ENCODE data around the gene ZMYND10.

DNA sequence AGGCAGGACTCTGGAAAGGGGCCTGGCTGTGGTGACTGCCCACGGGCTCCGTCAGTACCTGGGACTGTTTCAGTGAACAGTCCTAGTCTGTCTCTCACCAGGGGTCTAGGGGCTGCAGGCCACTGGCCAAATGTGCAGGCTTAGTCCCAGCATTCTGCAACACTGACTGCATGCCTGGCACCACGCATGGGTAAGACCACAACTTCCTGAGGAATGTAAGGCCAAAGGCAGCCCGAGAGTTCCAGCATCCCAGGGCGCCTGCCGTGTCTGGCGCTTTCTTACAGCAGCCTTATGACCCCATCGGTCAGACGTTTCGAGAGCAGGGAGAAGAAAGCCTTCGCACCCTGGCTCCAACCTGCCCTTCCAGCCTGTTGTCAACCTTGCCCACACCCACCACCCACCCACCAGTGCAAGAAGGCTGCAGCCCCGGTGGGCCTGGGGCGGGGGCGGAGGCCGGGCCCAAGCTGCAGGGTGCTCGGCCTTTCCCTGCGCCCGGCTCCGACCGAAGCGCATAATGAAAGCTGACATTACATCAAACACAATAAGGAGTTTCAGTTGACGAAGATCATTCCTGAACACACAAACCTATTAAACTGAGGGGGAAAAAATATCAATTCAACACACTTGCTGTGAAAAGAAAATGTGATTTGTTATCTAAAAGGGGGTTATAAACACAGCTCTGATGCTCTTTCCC, 43.3 kb upstream of the ZMYND10 start:
- no peak for TF ChIP-seq GATA2 (IDR thresholded peaks at IDR 0.05; ENCODE audit: low read depth, low read length)
- TF ChIP-seq GATA3 (IDR thresholded peaks at IDR 0.05; ENCODE audit: low read depth, low read length), result no peak

Data from SH-SY5Y (cell line).